ENCODE results near the gene MGMT.

Gene MGMT

GRCh38 chr10:129459762-129460539 lies 7.1 kb upstream of the MGMT start:
- no peak for DNase-seq

DNA sequence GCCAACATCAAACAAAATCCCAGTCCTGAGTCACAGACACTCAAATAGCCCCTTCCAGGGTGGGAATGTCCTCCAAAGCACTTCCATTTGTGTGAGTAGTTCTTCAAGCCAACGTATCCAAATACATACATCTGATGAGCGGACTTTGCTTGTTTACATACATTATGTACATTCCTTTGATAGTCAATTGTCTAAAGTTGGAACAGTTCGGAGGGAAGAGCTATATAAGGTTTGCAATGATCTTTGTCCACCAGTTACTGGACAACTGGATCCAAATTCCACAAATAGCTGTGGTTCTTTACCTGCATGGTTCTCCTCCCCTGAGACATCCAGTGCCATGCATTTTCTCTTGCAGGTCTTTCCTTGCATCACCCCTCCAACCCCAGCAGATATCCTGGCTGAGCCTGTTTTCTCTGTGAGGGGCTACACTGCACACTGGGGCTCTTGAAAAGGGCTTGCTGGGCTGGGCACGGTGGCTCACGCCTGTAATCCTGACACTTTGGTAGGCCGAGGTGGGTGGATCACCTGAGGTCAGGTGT lies 4.7 kb upstream of the MGMT start:
- no peak for DNase-seq

DNA sequence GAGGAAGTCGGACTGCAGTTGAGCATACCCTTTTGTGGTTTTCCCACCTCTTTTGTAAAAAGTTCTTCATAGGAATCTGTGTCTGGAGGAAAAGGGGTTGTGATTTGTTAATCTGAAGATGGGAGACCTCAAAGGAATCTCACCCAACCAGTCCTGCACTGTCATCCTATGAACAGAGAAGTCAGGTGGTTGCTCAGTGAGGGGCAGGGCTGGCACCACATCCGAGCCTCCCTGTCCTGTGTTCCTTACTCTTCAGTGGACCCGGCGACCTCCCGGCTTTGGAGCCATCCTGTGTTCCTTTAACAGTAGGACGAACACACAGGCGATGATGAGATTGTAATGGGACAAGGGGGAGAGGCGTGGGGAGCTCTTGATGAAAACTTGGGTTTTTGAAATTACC lies 2.8 kb upstream of the MGMT start:
- no peak for DNase-seq

DNA sequence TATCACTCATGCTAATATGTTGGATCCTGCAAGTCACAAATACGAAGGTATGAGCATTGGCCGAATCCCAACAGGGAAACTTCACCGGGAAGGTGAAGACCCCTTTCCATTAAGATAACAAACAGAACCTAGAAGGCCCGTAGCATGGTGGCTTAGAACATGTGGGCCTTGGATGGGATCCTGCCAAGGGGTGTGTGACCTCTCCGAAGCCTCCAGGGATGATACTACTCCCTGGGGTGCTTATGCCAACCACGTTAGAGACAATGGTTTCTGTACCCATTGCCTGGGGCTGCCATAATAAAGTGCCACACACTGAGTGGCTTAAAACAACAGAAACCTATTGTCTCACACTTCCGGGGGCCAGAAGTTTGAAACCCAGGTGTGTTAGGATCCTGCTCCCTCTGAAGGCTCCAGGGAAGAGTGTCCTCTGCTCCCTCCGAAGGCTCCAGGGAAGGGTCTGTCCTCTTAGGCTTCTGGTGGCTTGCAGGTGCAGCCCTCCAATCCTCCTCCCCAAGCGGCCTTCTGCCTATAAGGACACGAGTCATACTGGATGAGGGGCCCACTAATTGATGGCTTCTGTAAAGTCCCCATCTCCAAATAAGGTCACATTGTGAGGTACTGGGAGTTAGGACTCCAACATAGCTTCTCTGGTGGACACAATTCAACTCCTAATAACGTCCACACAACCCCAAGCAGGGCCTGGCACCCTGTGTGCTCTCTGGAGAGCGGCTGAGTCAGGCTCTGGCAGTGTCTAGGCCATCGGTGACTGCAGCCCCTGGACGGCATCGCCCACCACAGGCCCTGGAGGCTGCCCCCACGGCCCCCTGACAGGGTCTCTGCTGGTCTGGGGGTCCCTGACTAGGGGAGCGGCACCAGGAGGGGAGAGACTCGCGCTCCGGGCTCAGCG lies 992 bp upstream of the MGMT start:
- DNase-seq: no peak

- DNase-seq: no peak
Measured at GRCh38 chr10:129467359-129468064, 471 bp downstream of the MGMT start.

- no peak for DNase-seq
Measured at GRCh38 chr10:129468187-129468586, 1.1 kb downstream of the MGMT start.

GRCh38 chr10:129470103-129470851 lies 3.2 kb downstream of the MGMT start:
- no peak for DNase-seq

GRCh38 chr10:129471447-129472175 lies 4.6 kb downstream of the MGMT start:
- DNase-seq: no peak

DNA sequence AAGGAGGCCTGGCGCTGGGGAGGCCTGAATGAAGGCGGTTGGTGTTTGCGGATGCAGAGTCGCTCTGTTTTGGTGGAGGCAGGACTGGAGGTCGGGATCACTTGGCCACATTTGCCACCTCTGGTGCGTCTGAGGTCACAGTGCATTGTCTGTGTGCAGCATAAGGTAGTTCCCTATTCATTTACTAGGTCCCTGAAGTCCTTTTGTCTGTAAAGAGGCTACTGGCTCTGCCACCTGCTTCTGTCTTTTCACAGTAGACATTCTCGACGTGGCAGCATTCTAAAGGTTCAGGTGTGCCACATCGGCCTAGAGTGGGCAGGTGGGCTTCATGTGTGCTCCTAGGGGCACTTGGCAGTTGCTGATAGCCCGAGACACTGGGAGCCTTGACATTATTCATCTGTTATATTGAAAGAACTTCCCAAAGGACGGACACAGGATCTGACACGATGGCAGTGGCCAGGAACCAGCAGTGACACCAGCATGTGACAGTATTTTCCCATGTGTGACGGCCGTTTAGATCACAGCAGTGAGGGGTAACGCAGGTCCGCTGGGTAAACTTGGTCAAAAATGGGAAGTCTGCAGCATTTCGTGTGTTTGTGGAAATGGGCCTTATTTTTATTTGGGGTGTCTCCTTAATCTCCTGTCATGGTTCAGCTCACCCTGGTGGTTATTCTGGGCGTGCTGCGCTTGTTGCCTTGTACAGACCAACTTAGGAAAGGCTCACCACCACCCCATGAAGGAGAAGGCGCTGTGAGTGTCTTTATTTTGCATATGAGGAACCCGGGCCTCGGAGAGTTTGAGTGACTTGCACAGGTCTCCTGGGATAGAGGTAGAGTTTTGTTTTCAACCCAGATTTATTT lies 5.9 kb downstream of the MGMT start:
- DNase-seq: no peak

- no peak for DNase-seq
Measured at GRCh38 chr10:129474642-129475041, 7.6 kb downstream of the MGMT start.

DNA sequence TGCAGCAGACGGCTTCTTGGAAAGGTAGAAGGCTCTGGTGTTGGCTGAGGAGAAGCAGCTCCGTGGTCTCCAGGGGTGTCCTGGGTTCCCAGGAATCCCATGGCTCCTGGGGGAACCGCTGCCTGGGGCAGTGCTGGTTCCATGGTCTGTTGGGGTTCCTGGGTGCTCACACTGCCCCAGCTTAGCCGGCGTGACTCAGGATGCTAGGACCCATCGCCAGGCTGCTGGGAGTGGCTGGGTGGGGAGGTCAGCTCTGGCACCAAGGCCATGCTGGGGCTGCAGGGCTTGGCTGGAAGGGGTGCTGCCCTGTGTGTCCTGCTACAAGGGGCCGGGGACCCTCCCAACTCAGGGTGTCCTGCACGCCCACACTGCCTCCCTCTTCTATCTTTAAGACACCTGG lies 9.4 kb downstream of the MGMT start:
- no peak for DNase-seq

GRCh38 chr10:129477051-129477450 lies 10.0 kb downstream of the MGMT start:
- no peak for DNase-seq

DNA sequence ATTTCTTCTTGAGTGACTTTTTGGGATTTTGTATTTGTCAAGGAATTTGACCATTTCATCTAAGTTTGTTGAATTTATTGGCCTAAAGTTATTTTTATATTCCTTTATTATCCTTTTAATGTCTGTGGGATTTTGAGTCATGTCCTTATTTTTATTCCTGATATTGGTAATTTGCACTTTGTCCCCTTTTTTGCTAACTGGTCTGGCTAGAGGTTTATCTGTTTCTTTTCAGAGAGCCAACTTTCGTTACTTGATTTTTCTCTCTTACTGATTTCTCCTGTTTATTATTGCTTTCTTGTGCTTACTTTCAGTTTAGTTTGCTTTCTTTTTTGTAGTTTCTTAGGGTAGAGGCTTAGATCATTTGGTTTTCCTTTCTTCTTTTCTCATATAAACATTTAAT lies 14.6 kb downstream of the MGMT start:
- no peak for DNase-seq

- DNase-seq: no peak
Measured at GRCh38 chr10:129483430-129484010, 16.5 kb downstream of the MGMT start.

- DNase-seq: no peak
Measured at GRCh38 chr10:129486805-129487204, 19.8 kb downstream of the MGMT start.

- no peak for DNase-seq
Measured at GRCh38 chr10:129491123-129491734, 24.2 kb downstream of the MGMT start.

DNA sequence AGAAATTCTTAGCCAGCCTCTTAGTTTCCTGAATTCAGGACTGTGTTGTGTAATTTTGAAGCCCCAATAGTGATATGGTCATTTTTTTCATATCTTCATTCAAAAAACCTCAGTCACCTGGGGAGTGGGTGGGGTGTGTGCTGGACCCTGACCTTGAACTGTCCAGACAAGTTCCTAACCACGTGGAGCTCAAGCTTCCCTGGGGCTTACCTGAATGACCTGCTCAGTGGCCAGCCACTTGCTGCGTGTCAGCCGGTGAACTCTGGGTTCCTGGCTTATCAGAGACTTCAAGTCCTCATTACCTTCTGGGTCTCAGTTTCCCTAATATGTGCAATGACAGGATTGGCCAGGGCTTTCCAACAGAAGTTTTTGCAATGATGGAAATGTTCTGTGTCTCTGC lies 27.1 kb downstream of the MGMT start:
- DNase-seq: no peak

GRCh38 chr10:129494740-129495139 lies 27.7 kb downstream of the MGMT start:
- no peak for DNase-seq

DNA sequence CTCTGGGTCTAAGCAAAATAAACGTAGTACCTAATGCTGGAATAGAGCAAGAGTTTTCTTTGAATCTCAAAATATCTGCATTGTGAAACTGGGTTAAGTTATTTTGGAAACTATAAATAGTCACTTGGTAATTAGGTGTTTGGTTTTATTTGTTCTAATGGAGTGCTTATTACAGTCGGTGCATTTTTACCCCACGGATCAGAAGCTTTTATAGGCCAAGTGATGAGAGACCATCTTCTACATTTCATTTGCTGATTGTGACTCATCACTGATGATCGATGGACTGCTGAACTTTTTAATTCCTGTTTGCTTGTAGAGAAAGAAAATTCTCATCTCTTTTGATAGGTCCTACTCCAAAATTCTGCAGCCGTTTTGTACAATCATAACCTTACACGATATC lies 28.2 kb downstream of the MGMT start:
- no peak for DNase-seq

DNA sequence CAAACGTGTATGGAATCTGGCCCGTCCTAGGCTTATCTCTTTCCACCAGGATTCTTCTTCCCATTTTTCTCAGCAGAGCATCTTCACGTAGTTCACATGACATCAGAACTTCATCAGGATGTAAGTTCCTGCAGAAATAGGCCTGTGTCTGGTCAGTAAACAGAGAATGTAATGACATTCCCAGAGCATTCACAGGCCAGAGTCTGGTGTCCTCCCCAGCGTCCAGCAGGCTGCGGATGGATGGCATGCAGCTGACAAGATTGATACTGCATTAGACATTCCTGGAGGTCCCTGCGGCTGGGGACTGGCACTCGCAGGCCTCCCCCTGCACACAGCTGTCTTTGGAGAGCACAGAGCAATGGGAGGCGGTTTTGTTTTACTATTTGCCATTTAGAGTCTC lies 28.7 kb downstream of the MGMT start:
- DNase-seq: no peak
